ENCODE measurements around the gene BIN1. TPM values are rescaled to one million over a fixed set of nuclear protein-coding genes. Genes with fewer than 3 reads are reported as not detected.

Gene BIN1
- total RNA-seq, 1 donor from 2014 or later = 58.2 TPM

- no peak for DNase-seq (ENCODE audit: low read depth, low spot score)
Observed at GRCh38 chr2:127104166-127104660, 2.7 kb downstream of the BIN1 start.

- no peak for DNase-seq (ENCODE audit: low read depth, low spot score)
Observed at GRCh38 chr2:127103243-127104165, 3.5 kb downstream of the BIN1 start.

- DNase-seq (ENCODE audit: low read depth, low spot score) = no peak
Observed at GRCh38 chr2:127102521-127103242, 4.3 kb downstream of the BIN1 start.

GRCh38 chr2:127101756-127102477 lies 5.0 kb downstream of the BIN1 start:
- DNase-seq (ENCODE audit: low read depth, low spot score) = no peak

GRCh38 chr2:127101048-127101611 lies 5.8 kb downstream of the BIN1 start:
- DNase-seq (ENCODE audit: low read depth, low spot score) = no peak

- no peak for DNase-seq (ENCODE audit: low read depth, low spot score)
Observed at GRCh38 chr2:127100251-127101047, 6.5 kb downstream of the BIN1 start.

GRCh38 chr2:127098711-127099110 lies 8.2 kb downstream of the BIN1 start:
- DNase-seq (ENCODE audit: low read depth, low spot score) = no peak

- no peak for DNase-seq (ENCODE audit: low read depth, low spot score)
Observed at GRCh38 chr2:127097841-127098651, 8.9 kb downstream of the BIN1 start.

GRCh38 chr2:127097471-127097765 lies 9.5 kb downstream of the BIN1 start:
- no peak for DNase-seq (ENCODE audit: low read depth, low spot score)

- DNase-seq (ENCODE audit: low read depth, low spot score) = no peak
Observed at GRCh38 chr2:127096718-127097470, 10.1 kb downstream of the BIN1 start.

- no peak for DNase-seq (ENCODE audit: low read depth, low spot score)
Observed at GRCh38 chr2:127096280-127096679, 10.7 kb downstream of the BIN1 start.

- no peak for DNase-seq (ENCODE audit: low read depth, low spot score)
Observed at GRCh38 chr2:127095784-127096183, 11.2 kb downstream of the BIN1 start.

- no peak for DNase-seq (ENCODE audit: low read depth, low spot score)
Observed at GRCh38 chr2:127095367-127095641, 11.7 kb downstream of the BIN1 start.

- no peak for DNase-seq (ENCODE audit: low read depth, low spot score)
Observed at GRCh38 chr2:127094509-127095366, 12.2 kb downstream of the BIN1 start.

- DNase-seq (ENCODE audit: low read depth, low spot score) = no peak
Observed at GRCh38 chr2:127093648-127094210, 13.2 kb downstream of the BIN1 start.

- no peak for DNase-seq (ENCODE audit: low read depth, low spot score)
Observed at GRCh38 chr2:127092901-127093516, 13.9 kb downstream of the BIN1 start.

GRCh38 chr2:127092306-127092705 lies 14.6 kb downstream of the BIN1 start:
- no peak for DNase-seq (ENCODE audit: low read depth, low spot score)

GRCh38 chr2:127091886-127092285 lies 15.1 kb downstream of the BIN1 start:
- DNase-seq (ENCODE audit: low read depth, low spot score) = no peak
